HEK293 (cell line): ENCODE results near the gene STK24.

Source experiments
- CTCF ChIA-PET: fragments of 350-600 bp; formaldehyde crosslinking; extraction: SDS; loops from one replicate; lab custom pipeline; 2021; ENCODE audit warnings: antibody characterized with exemption; lab: Yijun Ruan, JAX
- POLR2A ChIA-PET: fragments of 300-600 bp; formaldehyde crosslinking; extraction: SDS; loops from one replicate; lab custom pipeline; 2020; ENCODE audit warnings: antibody characterized with exemption, inconsistent platforms; lab: Yijun Ruan, JAX
- H3K27ac ChIP-seq: fragments of 200-500 bp; sonication (Bioruptor generic); 2 replicates; pipeline ENCODE4 v1.5.1; 2014; ENCODE audit warnings: low read depth, low read length, control low read depth, inconsistent platforms; ENCODE audit errors: extremely low read depth
- H3K36me3 ChIP-seq, 2 experiments: fragments of 200-500 bp in 1 of 2; sonication (Bioruptor generic) in 1 of 2; 1 replicate in 1 of 2; 2 replicates in 1 of 2; pipeline ENCODE4 v1.5.1; 2014 to 2017; ENCODE audit warnings: inconsistent platforms in 2 of 2, low read length in 2 of 2; ENCODE audit not compliant: control insufficient read depth in 2 of 2, insufficient read depth in 1 of 2
- H3K4me1 ChIP-seq: fragments of 200-500 bp; sonication (Bioruptor generic); 2 replicates; pipeline ENCODE4 v1.5.1; 2014; ENCODE audit warnings: mild to moderate bottlenecking, low read length, inconsistent platforms; ENCODE audit not compliant: control insufficient read depth, insufficient read depth
- H3K4me3 ChIP-seq: 2 replicates; pipeline ENCODE4 v1.5.1; 2011; ENCODE audit warnings: low read depth, mild to moderate bottlenecking, control low read depth, low read length, moderate library complexity
- H3K9me3 ChIP-seq: fragments of 200-500 bp; sonication (Bioruptor generic); 2 replicates; pipeline ENCODE4 v1.5.1; 2014; ENCODE audit warnings: low read depth, low read length, inconsistent platforms; ENCODE audit not compliant: control insufficient read depth, insufficient read depth
- ATF2 ChIP-seq: fragments of 450-650 bp; formaldehyde crosslinking; IDR thresholded peaks from 2 replicates; pipeline ENCODE4 v1.5.1; 2016; ENCODE audit warnings: missing biosample characterization, missing genetic modification characterization, low read depth
- GLI2 ChIP-seq: fragments of 450-650 bp; formaldehyde crosslinking; IDR thresholded peaks from 2 replicates; pipeline ENCODE4; 2017; ENCODE audit warnings: missing biosample characterization, missing genetic modification characterization, low read depth, borderline replicate concordance
- OVOL3 ChIP-seq: fragments of 450-650 bp; formaldehyde crosslinking; IDR thresholded peaks from 2 replicates; pipeline ENCODE4 v1.5.1; 2016; ENCODE audit warnings: missing biosample characterization, missing genetic modification characterization
- REPIN1 ChIP-seq: fragments of 450-650 bp; formaldehyde crosslinking; IDR thresholded peaks from 2 replicates; pipeline ENCODE4 v1.5.1; 2017; ENCODE audit warnings: missing biosample characterization, missing genetic modification characterization, low read depth
- SP7 ChIP-seq: fragments of 450-650 bp; formaldehyde crosslinking; IDR thresholded peaks from 2 replicates; pipeline ENCODE4 v1.5.1; 2016; ENCODE audit warnings: missing biosample characterization, missing genetic modification characterization
- YY1 ChIP-seq: fragments of 450-650 bp; formaldehyde crosslinking; IDR thresholded peaks from 2 replicates; pipeline ENCODE4 v1.5.1; 2018; ENCODE audit warnings: missing biosample characterization, missing genetic modification characterization
- ZBTB11 ChIP-seq: fragments of 450-650 bp; formaldehyde crosslinking; conservative IDR thresholded peaks from 2 replicates; pipeline ENCODE4 v1.5.1; 2016; ENCODE audit warnings: low read depth, missing biosample characterization, missing genetic modification characterization
- ZBTB20 ChIP-seq: fragments of 450-650 bp; formaldehyde crosslinking; IDR thresholded peaks from 2 replicates; pipeline ENCODE4 v1.5.1; 2016; ENCODE audit warnings: missing biosample characterization, missing genetic modification characterization
- ZBTB8A ChIP-seq: fragments of 450-650 bp; formaldehyde crosslinking; IDR thresholded peaks from 2 replicates; pipeline ENCODE4 v1.5.1; 2016; ENCODE audit warnings: missing biosample characterization, missing genetic modification characterization
- ZFP3 ChIP-seq: fragments of 450-650 bp; formaldehyde crosslinking; IDR thresholded peaks from 2 replicates; pipeline ENCODE4 v1.5.1; 2016; ENCODE audit warnings: low read depth, missing biosample characterization, missing genetic modification characterization
- ZNF140 ChIP-seq: fragments of 450-650 bp; formaldehyde crosslinking; IDR thresholded peaks from 2 replicates; pipeline ENCODE4 v1.5.1; 2016; ENCODE audit warnings: missing biosample characterization, missing genetic modification characterization
- ZNF169 ChIP-seq: fragments of 450-650 bp; formaldehyde crosslinking; IDR thresholded peaks from 2 replicates; pipeline ENCODE4 v1.5.1; 2016; ENCODE audit warnings: missing biosample characterization, missing genetic modification characterization
- ZNF19 ChIP-seq: fragments of 450-650 bp; formaldehyde crosslinking; IDR thresholded peaks from 2 replicates; pipeline ENCODE4; 2016; ENCODE audit warnings: missing biosample characterization, missing genetic modification characterization, low read depth
- ZNF223 ChIP-seq: fragments of 450-650 bp; formaldehyde crosslinking; IDR thresholded peaks from 2 replicates; pipeline ENCODE4 v1.5.1; 2016; ENCODE audit warnings: missing biosample characterization, missing genetic modification characterization
- ZNF24 ChIP-seq: fragments of 450-650 bp; formaldehyde crosslinking; IDR thresholded peaks from 2 replicates; pipeline ENCODE4 v1.5.1; 2016; ENCODE audit warnings: missing biosample characterization, missing genetic modification characterization
- ZNF366 ChIP-seq: fragments of 450-650 bp; formaldehyde crosslinking; conservative IDR thresholded peaks from 2 replicates; pipeline ENCODE4 v1.5.1; 2016; ENCODE audit warnings: missing biosample characterization, missing genetic modification characterization
- ZNF404 ChIP-seq: fragments of 450-650 bp; formaldehyde crosslinking; IDR thresholded peaks from 2 replicates; pipeline ENCODE4 v1.5.1; 2017; ENCODE audit warnings: missing biosample characterization, missing genetic modification characterization
- ZNF561 ChIP-seq: fragments of 450-650 bp; IDR thresholded peaks from 2 replicates; pipeline ENCODE4 v1.5.1; 2018; ENCODE audit warnings: missing biosample characterization, missing genetic modification characterization, borderline replicate concordance
- ZNF701 ChIP-seq: fragments of 450-650 bp; formaldehyde crosslinking; IDR thresholded peaks from 2 replicates; pipeline ENCODE4 v1.5.1; 2016; ENCODE audit warnings: missing biosample characterization, missing genetic modification characterization
- ZNF747 ChIP-seq: fragments of 450-650 bp; formaldehyde crosslinking; IDR thresholded peaks from 2 replicates; pipeline ENCODE4 v1.5.1; 2016; ENCODE audit warnings: missing biosample characterization, missing genetic modification characterization
- ZNF843 ChIP-seq: fragments of 450-650 bp; formaldehyde crosslinking; IDR thresholded peaks from 2 replicates; pipeline ENCODE4 v1.5.1; 2016; ENCODE audit warnings: missing biosample characterization, missing genetic modification characterization
- ZXDB ChIP-seq: fragments of 450-650 bp; formaldehyde crosslinking; IDR thresholded peaks from 2 replicates; pipeline ENCODE4 v1.5.1; 2016; ENCODE audit warnings: missing biosample characterization, missing genetic modification characterization
- TF ChIP-seq, protein P1 (sequence below): fragments of 450-650 bp; formaldehyde crosslinking; IDR thresholded peaks from 2 replicates; pipeline ENCODE4 v1.5.1; 2017; ENCODE audit warnings: missing biosample characterization, missing genetic modification characterization

Gene STK24

GRCh38 chr13:98473788-98474144 lies 103.1 kb downstream of the STK24 start (continued):
- TF ChIP-seq ZNF701 (tag by site-specific recombination) (no peak), OVOL3 (tag by site-specific recombination) (no peak), ZNF366 (tag by site-specific recombination) (no peak), ZNF169 (tag by site-specific recombination) (no peak), ZNF404 (tag by site-specific recombination) (no peak), ZNF140 (tag by site-specific recombination) (no peak), ZNF561 (tag by site-specific recombination) (no peak), ZBTB20 (tag by site-specific recombination) (no peak)

GRCh38 chr13:98473135-98473787 lies 103.6 kb downstream of the STK24 start:
- no peaks in the 10 kb centered on the region for H3K9me3 ChIP-seq
- no peak overlapping the region for H3K4me3 ChIP-seq
- ChIA-PET CTCF (interaction anchor here (1.3 kb wide), 1 partner anchor 180 kb away, joined by 3 read pairs; no protein-coding TSS in a partner anchor), POLR2A (no interaction called here)
- no peak overlapping the region for H3K27ac ChIP-seq
- peaks cover 0 to 43% of the 10 kb centered on the region in 2 experiments; a peak in 1 of 3 replicates for H3K36me3 ChIP-seq
- TF ChIP-seq ZNF747 (tag by site-specific recombination) (no peak), ZXDB (tag by site-specific recombination) (no peak), ZBTB8A (tag by site-specific recombination) (no peak), ATF2 (tag by site-specific recombination) (no peak), YY1 (tag by site-specific recombination) (no peak), ZNF223 (tag by site-specific recombination) (no peak), REPIN1 (no peak), ZNF24 (no peak), ZBTB11 (tag by site-specific recombination) (no peak)
- peaks cover 3% of the 10 kb centered on the region; the same call in 1 of the 2 replicates for H3K4me1 ChIP-seq

DNA sequence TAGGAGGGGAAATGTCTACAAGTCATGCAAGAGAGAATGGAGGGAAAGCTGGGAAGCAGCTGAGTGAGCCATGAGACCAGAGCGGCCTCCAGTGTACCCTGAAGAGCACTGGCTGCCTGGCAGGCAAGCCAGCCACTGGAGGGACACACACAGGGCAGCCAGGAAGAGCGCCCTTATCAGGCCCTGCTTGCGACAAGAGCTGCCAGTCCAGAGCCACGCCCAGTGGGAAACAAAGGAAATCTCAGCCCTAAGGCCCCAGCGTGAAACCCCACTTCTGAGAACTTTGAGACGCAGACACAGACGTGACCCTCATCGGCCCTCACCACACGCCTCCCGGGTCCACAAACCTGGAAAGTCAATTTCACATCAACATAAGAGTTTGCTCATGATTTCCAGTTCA lies 105.0 kb downstream of the STK24 start:
- Histone ChIP-seq H3K4me1 (peaks cover 3% of the 10 kb centered on the region; the same call in 1 of the 2 replicates), H3K27ac (no peak overlapping the region), H3K36me3 (peaks cover 0 to 53% of the 10 kb centered on the region in 2 experiments; a peak in 1 of 3 replicates), H3K4me3 (no peak overlapping the region), H3K9me3 (no peaks in the 10 kb centered on the region)
- ChIA-PET POLR2A (no interaction called here), CTCF (interaction anchor here (1.3 kb wide), 1 partner anchor 181 kb away, joined by 3 read pairs; no protein-coding TSS in a partner anchor)
- TF ChIP-seq SP7 (tag by site-specific recombination) (no peak), ZNF366 (tag by site-specific recombination) (no peak), ZFP3 (no peak), ZNF843 (tag by site-specific recombination) (no peak), GLI2 (tag by site-specific recombination) (no peak), ZNF19 (tag by site-specific recombination) (no peak)
- TF ChIP-seq, protein P1, sequence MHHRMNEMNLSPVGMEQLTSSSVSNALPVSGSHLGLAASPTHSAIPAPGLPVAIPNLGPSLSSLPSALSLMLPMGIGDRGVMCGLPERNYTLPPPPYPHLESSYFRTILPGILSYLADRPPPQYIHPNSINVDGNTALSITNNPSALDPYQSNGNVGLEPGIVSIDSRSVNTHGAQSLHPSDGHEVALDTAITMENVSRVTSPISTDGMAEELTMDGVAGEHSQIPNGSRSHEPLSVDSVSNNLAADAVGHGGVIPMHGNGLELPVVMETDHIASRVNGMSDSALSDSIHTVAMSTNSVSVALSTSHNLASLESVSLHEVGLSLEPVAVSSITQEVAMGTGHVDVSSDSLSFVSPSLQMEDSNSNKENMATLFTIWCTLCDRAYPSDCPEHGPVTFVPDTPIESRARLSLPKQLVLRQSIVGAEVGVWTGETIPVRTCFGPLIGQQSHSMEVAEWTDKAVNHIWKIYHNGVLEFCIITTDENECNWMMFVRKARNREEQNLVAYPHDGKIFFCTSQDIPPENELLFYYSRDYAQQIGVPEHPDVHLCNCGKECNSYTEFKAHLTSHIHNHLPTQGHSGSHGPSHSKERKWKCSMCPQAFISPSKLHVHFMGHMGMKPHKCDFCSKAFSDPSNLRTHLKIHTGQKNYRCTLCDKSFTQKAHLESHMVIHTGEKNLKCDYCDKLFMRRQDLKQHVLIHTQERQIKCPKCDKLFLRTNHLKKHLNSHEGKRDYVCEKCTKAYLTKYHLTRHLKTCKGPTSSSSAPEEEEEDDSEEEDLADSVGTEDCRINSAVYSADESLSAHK (tag by site-specific recombination): no peak
